Eye (tissue), 1 donor: ENCODE results near the gene CACNA1D.
A peak's percentile ranks its signal among the peaks of the same experiment; 100 is the strongest.

Experiments
- DNase-seq: peaks from one replicate; pipeline ENCODE4 v3.0.0-alpha.2; 2015

The CACNA1D gene

GRCh38 chr3:53695324-53695690, 200.9 kb downstream of the CACNA1D start:
- no peak for DNase-seq

- DNase-seq: no peak
Measured at GRCh38 chr3:53696401-53697172, 202.2 kb downstream of the CACNA1D start.

GRCh38 chr3:53700441-53700840, 206.0 kb downstream of the CACNA1D start:
- DNase-seq: no peak

- DNase-seq: no peak
Measured at GRCh38 chr3:53702776-53703530, 208.5 kb downstream of the CACNA1D start.

GRCh38 chr3:53703630-53704362, 209.4 kb downstream of the CACNA1D start:
- DNase-seq: no peak

- DNase-seq: no peak
Measured at GRCh38 chr3:53704363-53704725, 209.9 kb downstream of the CACNA1D start.

- no peak for DNase-seq
Measured at GRCh38 chr3:53705024-53705745, 210.8 kb downstream of the CACNA1D start.

- DNase-seq: no peak
Measured at GRCh38 chr3:53705774-53706173, 211.4 kb downstream of the CACNA1D start.

GRCh38 chr3:53707222-53707621, 212.8 kb downstream of the CACNA1D start:
- no peak for DNase-seq

- no peak for DNase-seq
Measured at GRCh38 chr3:53708001-53708621, 213.7 kb downstream of the CACNA1D start.

GRCh38 chr3:53709256-53709655, 214.8 kb downstream of the CACNA1D start:
- no peak for DNase-seq

- peak; percentile 92 for DNase-seq
Measured at GRCh38 chr3:53709860-53710674, 215.7 kb downstream of the CACNA1D start.

GRCh38 chr3:53711387-53711786, 217.0 kb downstream of the CACNA1D start:
- no peak for DNase-seq

GRCh38 chr3:53712817-53713388, 218.5 kb downstream of the CACNA1D start:
- no peak for DNase-seq

GRCh38 chr3:53713626-53714025, 219.2 kb downstream of the CACNA1D start:
- no peak for DNase-seq

GRCh38 chr3:53715815-53716483, 221.5 kb downstream of the CACNA1D start:
- DNase-seq: no peak

- DNase-seq: no peak
Measured at GRCh38 chr3:53716998-53717397, 222.6 kb downstream of the CACNA1D start.

- DNase-seq: no peak
Measured at GRCh38 chr3:53718462-53718861, 224.1 kb downstream of the CACNA1D start.

GRCh38 chr3:53719796-53720195, 225.4 kb downstream of the CACNA1D start:
- DNase-seq: no peak
